ENCODE results near the gene ZNF813.
"Not testable (repeated sequence)": the region's sequence is repeated elsewhere in the genome, so short reads cannot be mapped to it uniquely, and the experiment has no call there.

The ZNF813 gene

DNA sequence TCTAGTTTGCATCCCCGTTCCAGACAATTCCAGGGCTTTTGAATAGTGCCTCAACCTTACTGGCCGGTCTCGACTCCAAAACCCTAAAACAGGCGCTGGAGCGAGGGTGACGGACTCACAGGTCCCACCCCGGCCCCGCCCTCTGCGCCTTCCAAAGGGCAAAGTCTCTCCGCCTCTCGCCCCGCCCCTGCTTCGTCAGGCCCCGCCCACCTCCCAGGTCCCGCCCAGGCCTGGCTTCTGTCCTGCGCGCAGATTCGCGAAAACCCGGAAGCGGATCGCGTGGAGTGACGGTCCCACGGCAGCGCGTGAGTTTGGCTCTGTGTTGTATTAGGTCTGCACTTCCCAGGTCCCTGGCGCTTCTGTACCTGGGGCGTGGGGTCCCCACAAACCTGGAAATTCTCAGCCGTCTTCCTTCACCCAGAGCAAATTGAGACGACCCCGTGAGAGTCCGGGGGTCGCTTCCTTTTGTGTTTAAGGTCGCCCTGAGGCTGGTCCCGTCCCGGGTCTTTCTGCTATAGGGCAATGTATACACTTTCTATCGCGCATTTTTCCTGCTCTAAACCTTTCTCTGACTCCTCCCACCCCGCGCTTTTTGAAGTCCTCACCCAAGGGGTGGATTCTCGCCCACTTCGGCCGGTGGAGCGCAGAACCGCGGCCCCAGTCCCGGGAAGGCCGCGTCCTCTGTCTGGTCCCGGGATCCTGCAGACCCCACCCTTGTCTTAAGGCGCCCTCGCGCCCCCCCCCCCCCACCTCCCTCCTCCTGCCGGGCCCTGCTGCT, at the start of gene ZNF813:
ZNF813 (plus strand) TSS at position 249 of the 778 bp plus-strand sequence. CDS start 16,090 bp downstream, outside the sequence.
- DNase-seq (ENCODE audit: low read depth in 4 of 4, low spot score in 1 of 4) = peak; percentile 91 to 98 (median 94)

GRCh38 chr19:53420520-53421315, 46.8 kb upstream of the ZNF813 start:
- DNase-seq (ENCODE audit: low read depth in 4 of 4, low spot score in 1 of 4) = not testable (repeated sequence)

DNA sequence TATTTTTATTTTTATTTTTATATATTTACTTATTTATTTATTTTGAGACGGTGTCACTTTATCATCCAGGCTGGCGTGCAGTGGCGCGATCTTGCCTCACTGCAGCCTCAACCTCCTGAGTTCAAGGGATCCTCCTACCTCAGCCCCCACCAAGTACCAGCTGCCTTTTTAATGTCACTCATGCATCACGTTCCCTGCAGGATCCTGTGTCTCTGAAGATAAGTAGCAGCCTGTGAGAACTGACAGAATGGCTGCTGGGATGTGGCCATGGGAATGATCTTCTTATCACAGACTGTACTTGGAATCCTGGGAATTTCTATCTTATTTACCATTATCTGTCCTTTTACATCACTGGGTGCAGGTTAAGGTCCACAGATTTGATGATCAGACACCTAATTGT, 45.0 kb upstream of the ZNF813 start:
- DNase-seq (ENCODE audit: low read depth in 4 of 4, low spot score in 1 of 4) = no peak

GRCh38 chr19:53423074-53423473, 44.5 kb upstream of the ZNF813 start:
- DNase-seq (ENCODE audit: low read depth in 4 of 4, low spot score in 1 of 4) = not testable (repeated sequence)

GRCh38 chr19:53423680-53424079, 43.9 kb upstream of the ZNF813 start:
- DNase-seq (ENCODE audit: low read depth in 4 of 4, low spot score in 1 of 4) = not testable (repeated sequence)

- DNase-seq (ENCODE audit: low read depth in 4 of 4, low spot score in 1 of 4) = peak; percentile 18 to 61 (median 44)
Observed at GRCh38 chr19:53424968-53425597, 42.5 kb upstream of the ZNF813 start.

GRCh38 chr19:53431399-53432087, 36.0 kb upstream of the ZNF813 start, which contains the start of gene ZNF761:
Gene ZNF761, plus strand, starts transcription at chr19:53431984. Its CDS starts 15,285 bp downstream, at chr19:53447269.
- DNase-seq (ENCODE audit: low read depth in 4 of 4, low spot score in 1 of 4) = peak; percentile 95 to 98 (median 97)

DNA sequence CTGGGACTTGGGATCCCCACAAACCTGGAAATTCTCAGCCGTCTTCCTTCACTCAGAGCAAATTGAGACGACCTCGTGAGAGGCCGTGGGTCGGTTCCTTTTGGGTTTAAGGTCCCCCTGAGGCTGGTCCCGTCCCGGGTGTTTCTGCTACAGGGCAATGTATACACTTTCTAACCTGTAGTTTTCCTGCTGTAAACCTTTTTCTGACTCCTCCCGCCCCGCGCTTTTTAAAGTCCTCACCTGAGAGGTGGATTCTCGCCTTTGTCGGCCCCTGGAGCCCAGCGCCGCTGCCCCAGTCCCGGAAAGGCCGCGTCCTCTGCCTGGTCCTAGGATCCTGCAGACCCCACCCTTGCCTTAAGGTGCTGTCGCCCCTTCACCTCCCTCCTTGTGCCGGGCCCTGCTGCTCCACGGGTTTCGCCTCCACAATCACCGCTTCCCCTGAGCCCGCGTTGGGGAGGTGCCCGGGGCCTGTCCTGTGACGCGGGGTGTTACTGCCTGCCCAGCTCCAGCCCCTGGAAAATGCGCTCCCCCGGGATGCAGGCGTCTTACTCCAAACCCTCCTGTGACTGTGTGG, 35.4 kb upstream of the ZNF813 start:
- DNase-seq (ENCODE audit: low read depth in 4 of 4, low spot score in 1 of 4) = peak in 3 of 4 experiments; percentile 4 to 12 (median 10)

GRCh38 chr19:53443809-53444208, 23.7 kb upstream of the ZNF813 start:
- not testable (repeated sequence) for DNase-seq (ENCODE audit: low read depth in 4 of 4, low spot score in 1 of 4)

- not testable (repeated sequence) for DNase-seq (ENCODE audit: low read depth in 4 of 4, low spot score in 1 of 4)
Observed at GRCh38 chr19:53447196-53447595, 20.3 kb upstream of the ZNF813 start.

GRCh38 chr19:53455828-53456227, 11.7 kb upstream of the ZNF813 start:
- no peak for DNase-seq (ENCODE audit: low read depth in 4 of 4, low spot score in 1 of 4)

DNA sequence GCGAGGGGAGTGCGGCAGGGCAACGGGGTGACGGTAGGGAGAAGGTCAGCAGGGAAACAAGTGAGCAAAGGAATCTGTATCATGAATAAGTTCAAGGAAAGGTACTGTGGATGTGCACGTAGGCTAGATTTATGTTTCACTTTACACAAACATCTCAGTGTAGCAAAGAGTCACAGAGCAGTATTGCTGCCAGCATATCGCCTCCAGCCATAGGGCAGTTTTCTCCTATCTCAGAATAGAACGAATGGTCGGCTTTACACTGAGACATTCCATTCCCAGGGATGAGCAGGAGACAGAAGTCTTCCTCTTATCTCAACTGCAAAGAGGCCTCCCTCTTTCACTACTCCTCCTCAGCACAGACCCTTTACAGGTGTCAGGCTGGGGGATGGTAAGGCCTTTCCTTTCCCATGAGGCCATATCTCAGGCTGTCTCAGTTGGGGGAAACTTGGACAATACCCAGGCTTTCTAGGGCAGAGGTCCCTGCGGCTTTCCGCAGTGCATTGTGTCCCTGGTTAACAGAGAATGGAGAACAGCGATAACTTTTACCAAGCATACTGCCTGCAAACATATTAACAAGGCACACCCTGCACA, 7.3 kb upstream of the ZNF813 start:
- not testable (repeated sequence) for DNase-seq (ENCODE audit: low read depth in 4 of 4, low spot score in 1 of 4)

DNA sequence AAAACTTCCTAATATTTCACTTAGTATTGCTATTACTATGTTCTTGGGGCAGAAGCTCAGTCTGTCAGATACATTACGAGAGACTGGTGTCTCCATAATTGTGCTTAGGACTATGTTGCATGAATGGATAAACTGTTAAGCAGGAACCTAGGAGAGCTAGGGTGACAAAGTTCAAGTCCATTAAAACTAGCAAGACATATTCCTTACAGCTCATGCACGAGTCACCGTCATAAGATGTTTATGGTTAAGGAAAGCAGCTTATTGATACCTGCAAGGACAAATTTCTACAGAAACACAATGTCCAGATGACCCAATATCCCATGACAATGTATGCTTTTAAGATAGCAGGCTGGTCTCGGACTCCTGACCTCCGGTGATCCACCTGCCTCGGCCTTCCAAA, 5.7 kb upstream of the ZNF813 start:
- DNase-seq (ENCODE audit: low read depth in 4 of 4, low spot score in 1 of 4) = no peak

DNA sequence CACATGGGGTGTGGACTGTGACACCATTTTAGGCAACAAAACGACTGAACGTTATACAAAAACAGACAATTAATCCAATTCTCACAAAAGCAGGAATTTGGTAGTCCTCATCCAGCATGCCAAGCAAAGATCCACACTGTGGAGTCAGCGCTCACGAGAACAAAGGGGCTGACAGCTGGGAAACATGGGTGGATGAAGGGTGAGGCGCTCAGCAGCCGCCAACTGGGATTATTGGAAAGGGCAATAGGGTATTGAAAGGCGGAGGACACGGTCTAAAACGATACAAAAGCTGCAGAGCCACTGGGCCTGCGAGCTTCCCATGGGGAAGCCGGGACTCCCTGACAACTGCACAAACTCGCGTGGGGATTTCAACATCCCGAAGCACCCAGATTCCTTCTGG, 4.7 kb upstream of the ZNF813 start:
- no peak for DNase-seq (ENCODE audit: low read depth in 4 of 4, low spot score in 1 of 4)

- no peak for DNase-seq (ENCODE audit: low read depth in 4 of 4, low spot score in 1 of 4)
Observed at GRCh38 chr19:53463263-53463662, 4.3 kb upstream of the ZNF813 start.

GRCh38 chr19:53466726-53467484, 628 bp upstream of the ZNF813 start:
- DNase-seq (ENCODE audit: low read depth in 4 of 4, low spot score in 1 of 4) = no peak

GRCh38 chr19:53468628-53469027, 1.1 kb downstream of the ZNF813 start:
- not testable (repeated sequence) for DNase-seq (ENCODE audit: low read depth in 4 of 4, low spot score in 1 of 4)

GRCh38 chr19:53471916-53472315, 4.4 kb downstream of the ZNF813 start:
- DNase-seq (ENCODE audit: low read depth in 4 of 4, low spot score in 1 of 4) = no peak

DNA sequence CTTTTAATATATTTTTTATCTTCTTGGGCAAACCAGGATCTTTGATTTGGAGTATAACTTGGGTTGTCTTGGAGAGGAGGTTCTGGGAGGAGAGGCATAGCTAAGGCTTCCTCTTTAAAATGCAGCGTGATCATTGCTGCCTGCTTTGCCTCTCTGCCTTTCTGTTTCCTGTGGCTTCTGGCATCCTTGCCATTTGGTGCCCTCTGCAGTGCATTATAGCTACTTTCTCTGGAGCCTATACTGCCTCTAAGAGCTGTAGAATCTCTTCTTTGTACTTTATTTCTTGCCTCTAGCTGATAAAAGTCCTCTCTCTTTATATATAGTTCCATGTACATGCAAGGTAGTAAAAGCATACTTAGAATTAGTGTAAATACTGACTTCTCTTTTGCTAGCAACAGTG, 7.3 kb downstream of the ZNF813 start:
- not testable (repeated sequence) for DNase-seq (ENCODE audit: low read depth in 4 of 4, low spot score in 1 of 4)

Data from stimulated activated CD4-positive, alpha-beta T cell treated with anti-CD3 and anti-CD28 coated beads, Interleukin-1b, Interleukin-23, amount 100 ng/mL, for 24 hours (primary cell).